IPS-20b (cell line): ENCODE results near the gene ABTB1.
A peak's percentile ranks its signal among the peaks of the same experiment; 100 is the strongest.

Experiments
- H3K27ac ChIP-seq: one replicate; pipeline ENCODE4 v1.5.1; 2013; ENCODE audit warnings: low read length
- H3K27me3 ChIP-seq: 2 replicates; pipeline ENCODE4 v1.6.1; 2013; ENCODE audit warnings: mild to moderate bottlenecking, low read length, inconsistent platforms; ENCODE audit not compliant: insufficient read depth
- H3K36me3 ChIP-seq: 2 replicates; pipeline ENCODE4 v1.6.1; 2013; ENCODE audit warnings: low read depth, mild to moderate bottlenecking, inconsistent platforms, low read length, moderate library complexity; ENCODE audit not compliant: insufficient read depth
- H3K4me1 ChIP-seq: 2 replicates; pipeline ENCODE4 v1.6.1; 2013; ENCODE audit warnings: mild to moderate bottlenecking, control low read depth, inconsistent platforms, low read length, moderate library complexity; ENCODE audit not compliant: insufficient read depth
- H3K4me3 ChIP-seq: 2 replicates; pipeline ENCODE4 v1.5.1; 2013; ENCODE audit warnings: mild to moderate bottlenecking, low read length, inconsistent platforms
- H3K9ac ChIP-seq: 2 replicates; pipeline ENCODE4 v1.6.1; 2013; ENCODE audit warnings: low read depth, mild to moderate bottlenecking, inconsistent platforms, low read length, moderate library complexity
- H3K9me3 ChIP-seq: 2 replicates; pipeline ENCODE4 v1.6.1; 2013; ENCODE audit warnings: mild to moderate bottlenecking, low read depth, low read length, inconsistent platforms; ENCODE audit not compliant: insufficient read depth

The ABTB1 gene

DNA sequence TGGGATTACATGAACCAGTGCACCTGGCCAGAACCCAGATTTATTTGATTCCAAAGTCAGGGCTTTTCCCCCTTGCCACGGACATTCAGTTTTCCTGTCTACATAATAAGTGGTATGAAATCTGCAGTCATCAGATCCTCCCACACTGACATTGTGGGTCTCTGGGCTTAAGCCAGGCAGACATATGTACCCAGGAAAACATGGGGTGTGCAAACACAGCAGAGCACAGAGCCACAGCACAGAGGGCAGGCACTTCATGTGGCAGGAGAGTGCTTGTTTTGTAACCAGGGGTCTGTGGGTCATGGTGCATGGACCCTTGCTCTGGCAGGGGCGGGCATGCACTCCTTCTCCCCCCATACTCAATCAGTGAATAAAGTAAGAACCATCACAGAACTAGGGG, 6.1 kb upstream of the ABTB1 start:
- H3K36me3 ChIP-seq: peaks cover 28% of the 10 kb centered on the region; the same call in 1 of the 2 replicates
- no peak overlapping the region for H3K4me3 ChIP-seq
- no peaks in the 10 kb centered on the region for H3K4me1 ChIP-seq
- H3K27me3 ChIP-seq: 0 out of 2 replicates have a peak, but pooled peaks cover 2% of the 10 kb centered on the region
- no peak overlapping the region for H3K9ac ChIP-seq
- H3K27ac ChIP-seq: no peak overlapping the region
- H3K9me3 ChIP-seq: no peaks in the 10 kb centered on the region

DNA sequence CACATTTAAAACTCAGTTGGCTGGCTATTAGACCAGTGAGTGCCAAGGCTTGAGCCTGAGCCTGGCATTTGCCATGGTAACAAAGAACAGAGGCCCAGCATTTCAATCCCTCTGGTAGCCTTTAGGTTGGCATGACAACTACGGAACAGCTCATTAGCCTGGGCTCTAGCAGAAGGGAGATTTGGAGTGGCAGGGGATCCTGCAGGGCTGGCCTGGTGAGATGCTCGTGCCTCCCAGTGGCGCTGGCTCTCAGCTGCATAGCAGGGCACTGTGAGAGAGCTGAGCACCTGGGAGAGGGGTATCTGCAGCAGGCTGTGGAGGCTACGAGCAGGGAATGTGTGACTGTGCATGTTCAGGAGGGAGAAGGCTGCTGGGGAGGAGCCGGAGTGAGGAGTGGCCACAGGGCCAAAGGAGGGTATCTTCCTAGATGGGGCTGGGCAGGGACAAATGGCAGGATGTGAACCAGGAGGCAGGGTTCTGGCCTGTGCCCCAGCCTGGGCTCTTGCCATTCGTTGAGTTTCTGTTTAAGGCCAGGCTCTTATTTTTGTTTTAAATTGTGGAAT, 5.6 kb upstream of the ABTB1 start:
- Histone ChIP-seq H3K27ac (no peak overlapping the region), H3K9ac (no peak overlapping the region), H3K4me1 (no peaks in the 10 kb centered on the region)

DNA sequence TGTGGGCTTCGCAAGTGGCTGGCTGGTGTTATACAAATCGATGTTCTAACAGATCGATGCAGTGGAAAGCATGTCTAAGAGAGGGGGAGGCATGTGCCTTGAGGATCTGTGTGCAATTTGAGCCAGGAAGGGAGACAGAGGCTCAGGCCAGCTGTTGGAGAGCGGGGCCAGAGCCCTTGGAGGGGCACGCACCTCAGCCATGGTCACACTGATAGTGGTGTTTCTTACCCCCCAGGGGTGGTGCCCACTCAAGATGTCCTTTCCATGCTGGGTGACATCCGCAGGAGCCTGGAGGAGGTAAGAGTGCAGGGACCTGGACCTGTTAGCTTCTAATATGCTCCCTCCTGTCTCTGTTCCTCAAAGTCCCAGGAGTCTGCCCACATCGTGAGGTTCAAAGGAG, 3.8 kb upstream of the ABTB1 start:
- no peaks in the 10 kb centered on the region for H3K9me3 ChIP-seq
- H3K36me3 ChIP-seq: peaks cover 15% of the 10 kb centered on the region; the same call in 1 of the 2 replicates

More for the DNA sequence above, 5.6 kb upstream of the ABTB1 start:
- no peaks in the 10 kb centered on the region for H3K9me3 ChIP-seq
- H3K36me3 ChIP-seq: peaks cover 28% of the 10 kb centered on the region; the same call in 1 of the 2 replicates
- H3K4me3 ChIP-seq: no peak overlapping the region
- H3K27me3 ChIP-seq: 0 out of 2 replicates have a peak, but pooled peaks cover 7% of the 10 kb centered on the region

DNA sequence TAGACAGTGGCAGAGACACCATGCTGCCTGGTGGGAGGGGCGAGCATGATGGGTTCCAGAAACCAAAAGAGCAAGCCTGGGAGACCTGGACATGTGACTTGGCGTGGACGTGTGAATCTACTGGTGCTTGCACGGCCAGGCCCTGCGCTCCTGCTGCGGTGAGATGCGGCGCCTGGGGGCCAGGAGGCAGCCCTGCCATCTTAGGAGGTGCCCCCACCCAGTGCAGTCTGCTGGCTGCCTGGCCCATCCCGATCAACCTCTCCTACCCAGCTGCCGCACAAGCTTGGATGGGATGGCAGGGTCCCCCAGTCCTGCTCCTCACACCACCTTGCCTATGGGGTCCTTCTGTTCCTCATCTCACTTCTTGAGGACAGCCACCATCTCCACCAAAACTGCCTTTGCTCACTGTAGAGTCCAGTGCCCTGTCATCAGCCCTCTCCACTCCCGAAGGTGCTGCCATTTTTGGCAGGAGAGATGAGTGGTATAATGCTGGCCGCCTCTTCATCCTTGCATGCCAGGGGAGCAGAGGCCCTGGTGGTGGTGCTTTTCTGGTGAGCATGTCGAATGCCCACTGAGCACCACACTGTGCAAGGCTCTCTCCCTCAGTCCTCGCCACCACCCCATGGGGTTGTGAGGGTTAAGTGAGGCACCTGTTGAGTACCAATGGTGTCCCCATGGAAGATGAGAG, 3.1 kb upstream of the ABTB1 start:
- no peak overlapping the region for H3K9ac ChIP-seq
- 0 out of 2 replicates have a peak, but pooled peaks cover 10% of the 10 kb centered on the region for H3K36me3 ChIP-seq
- H3K9me3 ChIP-seq: no peaks in the 10 kb centered on the region
- no peaks in the 10 kb centered on the region for H3K4me1 ChIP-seq
- H3K27ac ChIP-seq: no peak overlapping the region
- H3K27me3 ChIP-seq: peaks cover 23% of the 10 kb centered on the region
- H3K4me3 ChIP-seq: no peak overlapping the region

More for the DNA sequence above, 3.8 kb upstream of the ABTB1 start:
- H3K4me1 ChIP-seq: no peaks in the 10 kb centered on the region
- H3K4me3 ChIP-seq: no peak overlapping the region
- H3K27me3 ChIP-seq: peaks cover 15% of the 10 kb centered on the region
- no peak overlapping the region for H3K27ac ChIP-seq
- H3K9ac ChIP-seq: no peak overlapping the region

DNA sequence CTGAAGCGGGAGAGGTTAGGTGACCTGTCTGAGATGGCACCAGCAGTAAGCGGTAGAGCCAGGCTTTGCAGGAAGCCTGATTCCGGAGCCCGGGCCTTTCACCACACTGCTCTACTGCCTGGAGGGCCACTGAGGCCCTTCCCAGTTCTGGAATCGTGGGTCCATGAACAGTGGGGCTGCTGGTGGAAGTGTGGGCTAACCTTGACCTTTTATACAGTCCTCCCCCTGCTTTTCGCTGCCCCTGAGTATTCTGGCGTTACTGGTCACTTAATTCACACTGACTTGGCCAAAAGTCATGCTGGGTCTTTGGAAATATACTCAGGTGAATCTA, 2.6 kb upstream of the ABTB1 start:
- Histone ChIP-seq H3K27ac (no peak overlapping the region), H3K36me3 (0 out of 2 replicates have a peak, but pooled peaks cover 10% of the 10 kb centered on the region), H3K4me1 (no peaks in the 10 kb centered on the region), H3K9ac (no peak overlapping the region), H3K4me3 (no peak overlapping the region), H3K9me3 (no peaks in the 10 kb centered on the region), H3K27me3 (peaks cover 27% of the 10 kb centered on the region)

DNA sequence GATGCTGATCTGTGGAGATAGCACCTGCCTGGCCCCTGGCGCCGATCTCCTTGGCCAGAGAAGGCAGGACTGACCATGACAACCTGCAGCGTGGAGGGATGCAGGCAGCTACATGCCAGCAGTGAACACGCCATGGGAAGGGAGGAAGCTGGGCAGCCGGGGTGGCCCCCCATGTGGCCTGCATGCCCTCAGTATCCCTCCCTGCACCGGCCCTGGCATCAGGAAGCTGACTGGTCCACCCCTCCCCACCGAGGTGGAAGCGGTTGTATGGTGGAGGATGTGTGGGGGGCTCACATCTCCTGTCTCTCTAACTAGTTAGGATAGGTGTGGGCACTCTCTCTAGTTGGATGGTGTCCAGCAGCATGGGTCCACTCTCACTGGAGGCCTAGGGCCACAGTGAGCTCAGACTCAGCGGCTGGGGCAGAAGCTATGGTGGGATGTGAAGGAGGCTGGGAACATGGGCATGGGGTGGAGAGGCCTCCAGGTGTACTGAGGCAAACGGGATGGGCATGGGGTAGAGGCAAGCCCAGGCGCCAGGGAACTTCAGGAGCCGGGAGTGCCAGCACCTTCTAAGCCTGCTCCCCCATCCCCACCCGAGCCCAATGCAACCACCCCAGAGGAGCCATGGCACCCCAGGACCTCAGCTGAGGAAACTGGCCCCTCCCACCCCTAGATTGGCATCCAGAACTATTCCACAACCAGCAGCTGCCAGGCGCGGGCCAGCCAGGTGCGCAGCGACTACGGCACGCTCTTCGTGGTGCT, 1.8 kb upstream of the ABTB1 start:
- Histone ChIP-seq H3K36me3 (0 out of 2 replicates have a peak, but pooled peaks cover 8% of the 10 kb centered on the region), H3K27me3 (peaks cover 27% of the 10 kb centered on the region), H3K9me3 (no peaks in the 10 kb centered on the region), H3K4me3 (no peak overlapping the region), H3K9ac (no peak overlapping the region), H3K27ac (no peak overlapping the region), H3K4me1 (no peaks in the 10 kb centered on the region)

DNA sequence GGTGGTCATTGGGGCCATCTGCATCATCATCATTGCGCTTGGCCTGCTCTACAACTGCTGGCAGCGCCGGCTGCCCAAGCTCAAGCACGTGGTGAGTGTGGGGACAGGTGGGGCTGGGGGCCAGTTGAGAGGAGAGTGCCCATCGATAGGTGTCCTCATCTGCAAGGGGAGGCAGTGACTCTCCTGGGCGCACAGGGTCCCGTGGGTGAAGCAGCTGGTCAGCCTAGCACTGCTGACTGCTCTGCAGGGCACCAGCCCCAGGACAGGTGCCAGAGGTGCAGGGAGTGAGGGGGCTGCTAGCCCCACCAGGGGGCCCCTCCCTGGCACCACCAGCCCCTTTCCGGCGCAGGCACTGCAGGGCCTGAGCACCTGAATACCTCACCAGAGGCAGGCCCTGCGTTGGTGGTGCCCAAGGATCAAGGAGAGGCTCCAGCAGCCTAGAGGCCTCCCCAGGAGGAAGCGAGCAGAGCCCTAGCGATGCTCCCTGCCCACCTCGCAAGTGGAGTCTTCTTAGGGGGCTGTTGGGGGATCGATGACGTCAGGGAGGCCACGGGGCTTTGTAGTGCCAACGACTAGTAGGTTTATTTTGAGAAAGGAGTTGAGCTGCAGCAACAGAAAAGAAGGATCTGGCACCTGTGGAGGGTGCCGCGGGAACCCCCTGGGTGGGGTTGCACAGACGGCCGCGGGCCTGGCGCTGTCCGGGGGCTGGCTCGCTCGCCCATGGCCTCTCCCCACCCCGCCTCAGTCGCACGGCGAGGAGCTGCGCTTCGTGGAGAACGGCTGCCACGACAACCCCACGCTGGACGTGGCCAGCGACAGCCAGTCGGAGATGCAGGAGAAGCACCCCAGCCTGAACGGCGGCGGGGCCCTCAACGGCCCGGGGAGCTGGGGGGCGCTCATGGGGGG, 976 bp upstream of the ABTB1 start:
- H3K9me3 ChIP-seq: no peaks in the 10 kb centered on the region

DNA sequence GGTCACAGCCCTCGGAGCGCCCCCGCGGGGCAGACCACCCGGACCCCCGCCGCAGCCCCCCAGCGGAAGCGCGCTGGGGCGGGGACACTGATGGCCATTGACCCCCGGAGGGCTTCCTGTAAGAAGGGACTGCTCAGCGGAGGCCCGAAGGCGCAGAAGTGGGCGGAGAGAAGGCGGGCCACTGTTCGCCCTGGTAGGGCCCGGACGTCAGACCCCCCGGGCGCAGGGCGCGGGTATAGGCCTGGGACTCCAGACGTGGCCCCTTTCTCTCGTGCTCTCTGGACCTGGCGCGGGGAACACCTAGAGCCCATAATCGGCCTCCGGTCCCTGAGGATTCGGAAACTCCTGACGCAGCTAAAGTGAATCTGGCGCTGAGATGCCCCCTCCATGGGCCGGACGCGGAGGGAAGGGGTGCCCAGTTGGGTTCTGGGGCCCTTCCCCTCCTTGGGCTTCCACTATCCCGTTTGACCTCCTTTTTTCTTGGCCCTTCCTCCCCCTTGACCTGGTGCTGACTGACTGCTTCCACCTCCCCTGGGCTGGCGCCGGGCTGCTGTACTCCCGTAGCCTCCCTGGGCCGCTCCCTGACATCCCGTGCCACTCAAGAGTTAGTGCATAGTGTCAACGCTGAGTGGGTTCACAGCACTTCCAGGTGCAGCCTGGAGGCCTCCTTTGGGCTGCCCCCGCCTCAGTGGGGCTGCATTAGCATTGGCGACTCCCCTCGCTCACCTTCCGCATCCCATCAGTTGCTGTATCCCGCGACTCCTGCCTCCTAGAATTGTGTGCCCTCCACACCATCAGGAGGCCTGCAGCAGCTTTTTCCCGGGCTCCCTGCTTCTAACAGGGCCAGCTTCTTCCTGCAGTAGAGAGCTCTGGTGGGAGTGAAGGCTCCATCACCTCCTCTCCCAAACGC, 694 bp downstream of the ABTB1 start:
- H3K9me3 ChIP-seq: no peaks in the 10 kb centered on the region
- H3K4me3 ChIP-seq: peak overlapping the region; percentile 76
- H3K9ac ChIP-seq: peak overlapping the region; percentile 45; the same call in 1 of the 2 replicates
- no peak overlapping the region for H3K27ac ChIP-seq
- peaks cover 27% of the 10 kb centered on the region for H3K27me3 ChIP-seq
- H3K36me3 ChIP-seq: no peaks in the 10 kb centered on the region
- H3K4me1 ChIP-seq: no peaks in the 10 kb centered on the region

More for the DNA sequence above, 976 bp upstream of the ABTB1 start:
- no peaks in the 10 kb centered on the region for H3K4me1 ChIP-seq
- H3K4me3 ChIP-seq: peak overlapping the region; percentile 64; the same call in 1 of the 2 replicates
- H3K9ac ChIP-seq: peak overlapping the region; percentile 69; the same call in 1 of the 2 replicates
- no peak overlapping the region for H3K27ac ChIP-seq
- H3K27me3 ChIP-seq: peaks cover 27% of the 10 kb centered on the region
- 0 out of 2 replicates have a peak, but pooled peaks cover 2% of the 10 kb centered on the region for H3K36me3 ChIP-seq

DNA sequence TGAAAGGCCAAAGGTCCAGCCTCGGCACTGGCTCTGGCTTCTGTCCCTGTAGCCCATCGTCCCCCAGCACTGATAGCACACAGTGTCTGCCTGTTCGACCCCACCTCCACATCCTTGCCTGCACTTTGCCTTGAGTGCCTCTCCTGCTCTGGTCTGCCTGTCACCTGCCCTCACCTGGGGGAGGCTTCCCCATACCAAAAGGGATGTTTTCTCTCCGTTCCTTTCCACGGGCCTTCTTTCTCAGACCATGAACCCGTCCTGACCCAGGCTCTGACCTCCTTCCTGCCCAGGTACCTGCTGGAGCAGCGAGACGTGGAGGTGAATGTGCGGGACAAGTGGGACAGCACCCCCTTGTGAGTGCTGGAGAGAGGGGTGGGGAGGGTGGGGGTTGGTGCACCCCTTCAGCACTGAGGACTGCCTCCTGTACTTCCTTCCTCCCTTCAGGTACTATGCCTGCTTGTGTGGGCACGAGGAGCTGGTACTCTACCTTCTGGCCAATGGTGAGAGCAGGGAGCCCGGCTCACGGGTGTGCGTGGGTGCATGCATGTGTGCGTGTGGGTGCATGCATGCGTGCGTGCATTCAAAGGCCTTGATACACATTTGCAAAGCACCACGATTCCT, 1.5 kb downstream of the ABTB1 start:
- Histone ChIP-seq H3K9me3 (no peaks in the 10 kb centered on the region), H3K4me1 (no peaks in the 10 kb centered on the region), H3K4me3 (peak overlapping the region; percentile 76; the same call in 1 of the 2 replicates), H3K27me3 (peaks cover 27% of the 10 kb centered on the region), H3K36me3 (no peaks in the 10 kb centered on the region), H3K27ac (no peak overlapping the region), H3K9ac (no peak overlapping the region)

DNA sequence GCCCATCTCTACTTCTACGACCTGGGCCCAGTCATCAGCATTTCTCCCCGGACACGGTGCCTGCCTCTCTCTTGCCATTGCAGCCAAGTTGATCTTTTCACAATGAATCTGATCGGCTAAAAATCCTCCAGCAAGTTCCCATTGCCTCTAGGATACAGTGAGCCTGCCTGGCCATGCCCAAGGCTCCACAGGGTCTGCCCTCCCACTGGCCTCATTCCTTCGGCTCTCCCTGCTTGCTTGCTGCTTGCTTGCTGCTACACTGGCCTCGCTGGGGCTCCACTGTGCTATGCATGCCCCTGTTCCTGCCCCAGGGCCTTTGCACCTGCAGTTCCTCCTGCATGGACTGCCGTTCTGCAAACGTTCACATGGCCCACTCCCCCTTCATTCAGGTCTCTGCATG, 2.0 kb downstream of the ABTB1 start:
- no peak overlapping the region for H3K9ac ChIP-seq
- no peaks in the 10 kb centered on the region for H3K9me3 ChIP-seq

More for the DNA sequence above, 2.0 kb downstream of the ABTB1 start:
- Histone ChIP-seq H3K27me3 (peaks cover 27% of the 10 kb centered on the region), H3K4me1 (no peaks in the 10 kb centered on the region), H3K36me3 (no peaks in the 10 kb centered on the region), H3K27ac (no peak overlapping the region), H3K4me3 (no peak overlapping the region)
